CD14-positive monocyte (primary cell): Measurements from ENCODE around the gene RAI1. TPM values are rescaled to one million over a fixed set of nuclear protein-coding genes. Genes with fewer than 3 reads are reported as not detected.

Experiments
- DNase-seq, 3 donors: peaks; one replicate each; pipeline ENCODE4 v3.0.0-alpha.2; 2011 to 2022
- H2AFZ ChIP-seq: 2 replicates; pipeline ENCODE4 v1.6.0; 2012; ENCODE audit warnings: mild to moderate bottlenecking, low read depth, low read length, inconsistent platforms; ENCODE audit not compliant: insufficient read depth, poor library complexity, severe bottlenecking
- H3K27ac ChIP-seq, 2 donors: 1 replicate in 1 of 2; 2 replicates in 1 of 2; pipeline ENCODE4 v1.5.1; 2012 to 2013; ENCODE audit warnings: low read length in 2 of 2, control low read depth in 1 of 2, inconsistent platforms in 1 of 2, low read depth in 1 of 2, mild to moderate bottlenecking in 1 of 2
- H3K27me3 ChIP-seq, 2 donors: one replicate each; pipeline versions ENCODE4 v1.6.0 to v1.6.1; 2011 to 2013; ENCODE audit warnings: low read length in 2 of 2; ENCODE audit not compliant: control insufficient read depth in 2 of 2, insufficient read depth in 2 of 2
- H3K36me3 ChIP-seq, 2 donors: replicated peaks in 1 of 2; 1 replicate in 1 of 2; 2 replicates in 1 of 2; pipeline versions ENCODE4 v1.5.1 to v1.6.1; 2012 to 2013; ENCODE audit warnings: low read length in 2 of 2, control low read depth in 1 of 2, inconsistent platforms in 1 of 2, mild to moderate bottlenecking in 1 of 2; ENCODE audit not compliant: insufficient read depth in 2 of 2, control insufficient read depth in 1 of 2
- H3K4me1 ChIP-seq, 2 donors: 1 replicate in 1 of 2; 2 replicates in 1 of 2; pipeline versions ENCODE4 v1.5.1 to v1.6.1; 2012 to 2013; ENCODE audit warnings: low read length in 2 of 2, control low read depth in 1 of 2, inconsistent platforms in 1 of 2, mild to moderate bottlenecking in 1 of 2, moderate library complexity in 1 of 2; ENCODE audit not compliant: insufficient read depth in 2 of 2, control insufficient read depth in 1 of 2
- H3K4me2 ChIP-seq: replicated peaks from 2 replicates; pipeline ENCODE3; 2012; ENCODE audit warnings: low read length, moderate library complexity, mild to moderate bottlenecking; ENCODE audit not compliant: poor library complexity, severe bottlenecking; ENCODE audit errors: extremely low read depth
- H3K4me3 ChIP-seq, 3 experiments: fragments of 200-600 bp in 1 of 3; sonication (generic) in 1 of 3; replicated peaks in 1 of 3; 1 replicate in 2 of 3; 2 replicates in 1 of 3; pipeline ENCODE4 v1.5.1; 2011 to 2013; ENCODE audit warnings: low read length in 3 of 3, mild to moderate bottlenecking in 3 of 3, control low read depth in 2 of 3, low read depth in 2 of 3, inconsistent platforms in 1 of 3, moderate library complexity in 1 of 3
- H3K79me2 ChIP-seq: 2 replicates; pipeline ENCODE4 v1.6.0; 2012; ENCODE audit warnings: mild to moderate bottlenecking, control low read depth, inconsistent platforms, low read length, moderate library complexity; ENCODE audit not compliant: insufficient read depth
- H3K9ac ChIP-seq: 2 replicates; pipeline ENCODE4 v1.6.0; 2017; ENCODE audit warnings: low read length, mild to moderate bottlenecking; ENCODE audit not compliant: insufficient read depth, poor library complexity, severe bottlenecking
- H3K9me3 ChIP-seq, 2 donors: replicated peaks in 1 of 2; 1 replicate in 1 of 2; 2 replicates in 1 of 2; pipeline versions ENCODE4 v1.5.1 to v1.6.1; 2012 to 2013; ENCODE audit warnings: low read length in 2 of 2, control low read depth in 1 of 2; ENCODE audit not compliant: control insufficient read depth in 1 of 2, insufficient read depth in 1 of 2
- H4K20me1 ChIP-seq: 2 replicates; pipeline ENCODE4 v1.6.0; 2012; ENCODE audit warnings: mild to moderate bottlenecking, low read length, control low read depth, moderate library complexity; ENCODE audit not compliant: insufficient read depth
- H3K27ac Mint-ChIP-seq, 7 donors: one replicate each; pipeline ENCODE4 v1.8.0; 2020; ENCODE audit warnings: mild to moderate bottlenecking in 7 of 7, mixed read lengths in 7 of 7, moderate library complexity in 6 of 7, inconsistent platforms in 2 of 7
- H3K27me3 Mint-ChIP-seq, 3 donors: one replicate each; pipeline ENCODE4 v1.8.0; 2021 to 2022; ENCODE audit warnings: low read depth in 3 of 3, mild to moderate bottlenecking in 3 of 3, mixed read lengths in 3 of 3, moderate library complexity in 3 of 3, inconsistent platforms in 1 of 3
- H3K36me3 Mint-ChIP-seq, 2 donors: one replicate each; pipeline ENCODE4 v1.8.0; 2020; ENCODE audit warnings: mixed read lengths in 2 of 2, inconsistent platforms in 1 of 2, mild to moderate bottlenecking in 1 of 2
- H3K4me1 Mint-ChIP-seq: one replicate; pipeline ENCODE4 v1.8.0; 2020; ENCODE audit warnings: mild to moderate bottlenecking, mixed read lengths
- H3K4me3 Mint-ChIP-seq, 2 donors: one replicate each; pipeline ENCODE4 v1.8.0; 2020; ENCODE audit warnings: mild to moderate bottlenecking in 2 of 2, mixed read lengths in 2 of 2, moderate library complexity in 1 of 2
- H3K9me3 Mint-ChIP-seq, 7 donors: one replicate each; pipeline ENCODE4 v1.8.0; 2020 to 2022; ENCODE audit warnings: mixed read lengths in 7 of 7, mild to moderate bottlenecking in 6 of 7, moderate library complexity in 6 of 7, inconsistent platforms in 2 of 7
- CTCF ChIP-seq: fragments of 200-600 bp; IDR thresholded peaks from one replicate; pipeline ENCODE4 v1.8.0; 2022; ENCODE audit warnings: antibody characterized with exemption, mild to moderate bottlenecking
- WGBS: methylation state at CpG from one replicate; pipeline ENCODE4 v1.1.5; 2013; ENCODE audit warnings: missing lambda C conversion rate; ENCODE audit not compliant: insufficient coverage; 5-methylcytosine and 5-hydroxymethylcytosine counted together
- intact Hi-C, 2 donors: fragments of 100-400 bp; cut with micrococcal nuclease; formaldehyde crosslinking; loops; one replicate each; pipeline versions ENCODE4 v1.15.0 to v1.15.1; 2023
- polyA plus RNA-seq, 3 donors: library from polyadenylated mRNA; depleted of rRNA in 1 of 3; unstranded in 2 of 3; stranded (reverse) in 1 of 3; fragments of 300-500 nt in 2 of 3; fragments of >200 nt in 1 of 3; fragmentation: Illumina TruSeq in 2 of 3; gene quantifications; 1 replicate in 2 of 3; 2 replicates in 1 of 3; pipeline ENCODE4 v1.2.3, GENCODE V29; 2012 to 2021

RAI1 gene
- polyA plus RNA-seq, 3 donors, result 0.89 to 4.4 (median 1.5) TPM

- 62% methylated on average over 12 of the region's 12 CpGs for WGBS
- peaks cover 41 to 43% of the 10 kb centered on the region in 2 donors for H3K36me3 ChIP-seq
- no peak overlapping the region for H2AFZ ChIP-seq
- peaks cover 67% of the 10 kb centered on the region for H4K20me1 ChIP-seq
- H3K4me1 Mint-ChIP-seq, result peaks cover 51% of the 10 kb centered on the region
- peak; percentile 91 to 94 (median 92) for DNase-seq
- intact Hi-C loops, result loop anchor here (2.0 to 10.0 kb wide), 2 partner anchors 19 to 205 kb away; no protein-coding TSS in a partner anchor
- H3K4me3 ChIP-seq, result no peak overlapping the region
- peaks cover 54 to 68% of the 10 kb centered on the region in 2 donors for H3K36me3 Mint-ChIP-seq
- H3K27me3 Mint-ChIP-seq, result peaks cover 2 to 12% (median 3%) of the 10 kb centered on the region in 3 donors
- H3K9me3 Mint-ChIP-seq, result peaks cover 0 to 2% (median 0%) of the 10 kb centered on the region in 7 donors
- peaks cover 21% of the 10 kb centered on the region for H3K79me2 ChIP-seq
- TF ChIP-seq CTCF, result no peak
- peak overlapping the region; percentile 24 to 35 for H3K4me3 Mint-ChIP-seq
- no peaks in the 10 kb centered on the region for H3K27me3 ChIP-seq
- H3K4me1 ChIP-seq, result peaks cover 42 to 43% of the 10 kb centered on the region in 2 donors
- no peak overlapping the region for H3K9ac ChIP-seq
- H3K4me2 ChIP-seq, result peak overlapping the region; percentile 20
- no peaks in the 10 kb centered on the region for H3K9me3 ChIP-seq
- H3K27ac Mint-ChIP-seq, result peak overlapping the region in 5 of 7 donors; percentile 13 to 80 (median 66)
- peak overlapping the region in 1 of 2 donors; percentile 15 for H3K27ac ChIP-seq
These were observed 138.3 kb downstream of the RAI1 start for GRCh38 chr17:17819561-17819995.

- no peak for DNase-seq
- Histone ChIP-seq H3K36me3 (peaks cover 36 to 39% of the 10 kb centered on the region in 2 donors), H4K20me1 (peaks cover 71% of the 10 kb centered on the region), H3K79me2 (peaks cover 21% of the 10 kb centered on the region), H2AFZ (no peak overlapping the region), H3K4me3 (no peak overlapping the region), H3K27me3 (no peaks in the 10 kb centered on the region), H3K9me3 (no peaks in the 10 kb centered on the region), H3K4me1 (peaks cover 46 to 48% of the 10 kb centered on the region in 2 donors), H3K9ac (no peak overlapping the region), H3K4me2 (peak overlapping the region; percentile 20), H3K27ac (peak overlapping the region in 1 of 2 donors; percentile 15)
- 97% methylated on average over 5 of the region's 10 CpGs for WGBS
- Mint-ChIP-seq H3K4me3 (peak overlapping the region in 1 of 2 donors; percentile 24), H3K4me1 (peaks cover 56% of the 10 kb centered on the region), H3K36me3 (peaks cover 52 to 64% of the 10 kb centered on the region in 2 donors), H3K9me3 (peaks cover 0 to 2% (median 0%) of the 10 kb centered on the region in 7 donors), H3K27me3 (peaks cover 0 to 12% (median 5%) of the 10 kb centered on the region in 3 donors), H3K27ac (peak overlapping the region in 4 of 7 donors; percentile 37 to 68 (median 62))
- intact Hi-C loops, result no loop called here
- no peak for TF ChIP-seq CTCF
These were observed 138.8 kb downstream of the RAI1 start for GRCh38 chr17:17820046-17820445.
